Hepatocyte (in vitro differentiated cells): ENCODE data around the gene PLAAT5.

Source experiments
- EZH2 ChIP-seq: fragments of 200-600 bp; sonication (generic); IDR thresholded peaks from 2 replicates; pipeline ENCODE4 v1.6.1; 2016; ENCODE audit warnings: antibody characterized with exemption, mild to moderate bottlenecking, borderline replicate concordance
- EZH2phosphoT487 ChIP-seq: fragments of 200-600 bp; sonication (generic); IDR thresholded peaks from one replicate; pipeline ENCODE4 v1.6.1; 2018; ENCODE audit warnings: antibody characterized with exemption, mild to moderate bottlenecking, low read depth, moderate library complexity; ENCODE audit not compliant: unreplicated experiment, severe bottlenecking
- TF ChIP-seq, protein P1 (sequence below): fragments of 200-600 bp; sonication (generic); IDR thresholded peaks from 2 replicates; pipeline ENCODE4 v1.5.1; 2016; ENCODE audit warnings: antibody characterized with exemption, mild to moderate bottlenecking; ENCODE audit not compliant: poor library complexity

DNA sequence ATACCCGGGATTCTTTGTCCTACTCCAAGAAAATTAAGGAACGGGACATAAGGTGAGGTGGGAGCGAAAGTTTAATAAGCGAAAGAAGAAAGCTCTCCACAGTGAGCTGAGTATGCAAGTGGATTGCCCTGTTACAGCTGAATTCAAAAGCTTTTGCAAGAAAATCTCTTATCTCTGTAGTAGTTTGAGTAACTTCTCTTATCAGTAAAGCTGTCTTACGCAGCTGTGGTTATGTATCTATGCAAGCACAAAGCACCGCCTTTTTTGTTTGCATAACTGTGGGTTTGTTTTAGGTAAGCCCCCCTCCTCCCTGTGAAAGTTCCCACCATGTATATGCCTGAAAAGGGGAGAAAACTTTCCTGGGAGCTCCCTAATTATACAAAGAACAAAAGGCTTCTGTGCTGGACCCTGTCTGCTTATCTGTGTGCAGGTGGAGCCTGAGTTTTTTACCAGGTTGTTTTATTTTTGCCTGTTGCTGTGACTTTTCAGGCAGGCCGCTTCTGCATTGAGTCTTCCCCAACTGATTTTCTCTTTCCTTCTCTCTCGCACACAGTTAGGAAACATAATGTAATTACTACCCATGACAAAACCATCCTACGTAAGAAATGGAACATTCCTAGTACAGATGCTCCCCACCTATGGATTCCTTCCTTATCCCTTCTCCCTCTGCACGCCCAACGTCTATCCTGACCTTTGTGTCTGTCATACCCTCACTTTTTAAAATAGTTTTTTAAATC is 837 bp upstream of the PLAAT5 start:
- TF ChIP-seq, protein P1, sequence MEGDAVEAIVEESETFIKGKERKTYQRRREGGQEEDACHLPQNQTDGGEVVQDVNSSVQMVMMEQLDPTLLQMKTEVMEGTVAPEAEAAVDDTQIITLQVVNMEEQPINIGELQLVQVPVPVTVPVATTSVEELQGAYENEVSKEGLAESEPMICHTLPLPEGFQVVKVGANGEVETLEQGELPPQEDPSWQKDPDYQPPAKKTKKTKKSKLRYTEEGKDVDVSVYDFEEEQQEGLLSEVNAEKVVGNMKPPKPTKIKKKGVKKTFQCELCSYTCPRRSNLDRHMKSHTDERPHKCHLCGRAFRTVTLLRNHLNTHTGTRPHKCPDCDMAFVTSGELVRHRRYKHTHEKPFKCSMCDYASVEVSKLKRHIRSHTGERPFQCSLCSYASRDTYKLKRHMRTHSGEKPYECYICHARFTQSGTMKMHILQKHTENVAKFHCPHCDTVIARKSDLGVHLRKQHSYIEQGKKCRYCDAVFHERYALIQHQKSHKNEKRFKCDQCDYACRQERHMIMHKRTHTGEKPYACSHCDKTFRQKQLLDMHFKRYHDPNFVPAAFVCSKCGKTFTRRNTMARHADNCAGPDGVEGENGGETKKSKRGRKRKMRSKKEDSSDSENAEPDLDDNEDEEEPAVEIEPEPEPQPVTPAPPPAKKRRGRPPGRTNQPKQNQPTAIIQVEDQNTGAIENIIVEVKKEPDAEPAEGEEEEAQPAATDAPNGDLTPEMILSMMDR = no peak
- TF ChIP-seq EZH2phosphoT487 (no peak), EZH2 (no peak)
